GM20000 (cell line): ENCODE results near the gene DENND1A.
"Not testable (repeated sequence)": the region's sequence is repeated elsewhere in the genome, so short reads cannot be mapped to it uniquely, and the experiment has no call there.

Source experiments
- DNase-seq: peaks from one replicate; pipeline ENCODE4 v3.0.0; 2012; ENCODE audit warnings: low spot score
- TF ChIP-seq, protein P1 (sequence below): IDR thresholded peaks from 2 replicates; pipeline ENCODE4 v1.5.1; 2012; ENCODE audit warnings: mild to moderate bottlenecking, control low read depth; ENCODE audit errors: extremely low read depth, missing control alignments

Gene DENND1A

DNA sequence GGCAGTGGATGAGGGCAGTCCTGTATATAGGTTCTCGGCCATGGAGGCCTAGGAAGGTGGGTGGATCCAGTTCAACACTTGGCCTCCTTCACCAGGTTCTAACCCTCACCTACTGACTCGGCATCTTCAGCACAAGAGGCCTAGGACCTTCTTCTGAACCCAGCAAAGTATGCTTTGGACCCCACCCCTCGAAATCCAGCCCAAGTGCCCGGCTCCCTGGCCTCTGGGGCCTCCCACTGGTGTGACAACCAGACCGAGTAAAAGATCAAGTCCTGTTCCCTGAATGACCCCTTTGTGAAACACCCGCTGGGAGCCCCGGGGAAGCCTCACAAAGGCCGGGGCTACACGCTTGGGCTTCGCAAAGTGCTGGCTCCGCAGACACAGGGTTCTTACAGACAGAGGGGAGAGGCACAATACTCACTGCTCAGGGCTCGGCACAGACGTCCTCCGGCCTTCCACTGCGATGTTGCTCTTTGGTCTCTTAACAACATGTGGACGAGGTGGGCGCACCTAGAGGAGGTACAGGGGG is 526.9 kb downstream of the DENND1A start:
- DNase-seq = no peak
- TF ChIP-seq, protein P1, sequence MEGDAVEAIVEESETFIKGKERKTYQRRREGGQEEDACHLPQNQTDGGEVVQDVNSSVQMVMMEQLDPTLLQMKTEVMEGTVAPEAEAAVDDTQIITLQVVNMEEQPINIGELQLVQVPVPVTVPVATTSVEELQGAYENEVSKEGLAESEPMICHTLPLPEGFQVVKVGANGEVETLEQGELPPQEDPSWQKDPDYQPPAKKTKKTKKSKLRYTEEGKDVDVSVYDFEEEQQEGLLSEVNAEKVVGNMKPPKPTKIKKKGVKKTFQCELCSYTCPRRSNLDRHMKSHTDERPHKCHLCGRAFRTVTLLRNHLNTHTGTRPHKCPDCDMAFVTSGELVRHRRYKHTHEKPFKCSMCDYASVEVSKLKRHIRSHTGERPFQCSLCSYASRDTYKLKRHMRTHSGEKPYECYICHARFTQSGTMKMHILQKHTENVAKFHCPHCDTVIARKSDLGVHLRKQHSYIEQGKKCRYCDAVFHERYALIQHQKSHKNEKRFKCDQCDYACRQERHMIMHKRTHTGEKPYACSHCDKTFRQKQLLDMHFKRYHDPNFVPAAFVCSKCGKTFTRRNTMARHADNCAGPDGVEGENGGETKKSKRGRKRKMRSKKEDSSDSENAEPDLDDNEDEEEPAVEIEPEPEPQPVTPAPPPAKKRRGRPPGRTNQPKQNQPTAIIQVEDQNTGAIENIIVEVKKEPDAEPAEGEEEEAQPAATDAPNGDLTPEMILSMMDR = no peak

DNA sequence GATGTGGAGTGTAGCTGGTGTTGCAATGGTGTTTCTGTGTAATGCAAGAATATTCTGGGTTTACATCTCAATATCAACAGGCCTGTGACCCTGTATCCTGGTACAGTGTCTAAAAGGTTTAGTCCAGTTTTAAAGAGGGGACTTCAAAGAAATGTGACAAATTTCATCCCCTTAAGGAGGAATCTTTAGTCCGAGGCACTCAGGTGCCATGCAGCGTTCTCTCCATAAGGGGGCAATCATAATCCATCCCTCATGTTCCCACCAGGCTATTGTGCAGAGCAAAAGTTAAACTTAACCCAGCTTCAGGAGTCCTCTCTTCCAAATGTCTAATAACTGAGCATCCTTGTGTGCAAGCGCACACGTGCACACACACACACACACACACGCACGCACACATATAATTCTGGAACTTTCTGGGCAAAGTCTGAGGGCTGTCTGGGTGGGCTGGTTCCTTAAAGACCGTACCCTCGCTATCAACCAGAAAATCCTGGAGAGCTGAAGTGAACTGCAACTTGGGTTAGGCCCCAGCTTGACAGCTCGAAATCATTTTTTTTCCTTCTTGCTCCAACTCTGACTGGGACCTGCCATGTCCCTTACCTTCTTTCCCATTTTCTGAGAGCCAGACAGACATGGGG is 527.9 kb downstream of the DENND1A start:
- peak; percentile 61 for DNase-seq
- TF ChIP-seq, protein P1 = peak; percentile 30

DNA sequence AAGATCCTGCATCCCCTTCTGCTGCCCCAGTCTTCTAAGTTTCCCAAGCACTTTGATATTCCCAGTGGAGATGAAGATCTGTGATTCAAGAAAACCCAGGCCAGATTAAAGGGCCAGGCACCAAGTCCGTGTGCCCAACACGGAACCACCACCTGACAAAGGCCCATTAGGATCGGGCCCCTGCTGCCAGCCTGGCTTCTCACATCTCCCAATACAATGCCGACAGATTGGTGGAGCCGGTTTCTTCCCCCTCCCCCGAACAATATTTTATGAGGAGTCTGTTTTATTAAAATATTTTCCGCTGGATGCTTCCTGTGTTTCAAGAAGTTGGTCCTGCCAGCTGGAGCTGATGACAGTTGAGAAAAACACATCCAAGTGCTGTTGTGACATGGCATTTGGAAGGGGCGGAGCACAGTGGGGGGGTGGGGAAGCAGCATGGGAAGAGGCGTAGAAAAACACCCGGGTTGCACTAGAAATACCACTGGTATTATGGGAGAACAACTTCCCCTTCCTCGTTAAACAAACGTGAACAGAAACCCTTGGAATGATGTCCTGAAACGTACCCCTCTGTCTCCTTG is 528.9 kb downstream of the DENND1A start:
- no peak for DNase-seq
- TF ChIP-seq, protein P1 = no peak

DNA sequence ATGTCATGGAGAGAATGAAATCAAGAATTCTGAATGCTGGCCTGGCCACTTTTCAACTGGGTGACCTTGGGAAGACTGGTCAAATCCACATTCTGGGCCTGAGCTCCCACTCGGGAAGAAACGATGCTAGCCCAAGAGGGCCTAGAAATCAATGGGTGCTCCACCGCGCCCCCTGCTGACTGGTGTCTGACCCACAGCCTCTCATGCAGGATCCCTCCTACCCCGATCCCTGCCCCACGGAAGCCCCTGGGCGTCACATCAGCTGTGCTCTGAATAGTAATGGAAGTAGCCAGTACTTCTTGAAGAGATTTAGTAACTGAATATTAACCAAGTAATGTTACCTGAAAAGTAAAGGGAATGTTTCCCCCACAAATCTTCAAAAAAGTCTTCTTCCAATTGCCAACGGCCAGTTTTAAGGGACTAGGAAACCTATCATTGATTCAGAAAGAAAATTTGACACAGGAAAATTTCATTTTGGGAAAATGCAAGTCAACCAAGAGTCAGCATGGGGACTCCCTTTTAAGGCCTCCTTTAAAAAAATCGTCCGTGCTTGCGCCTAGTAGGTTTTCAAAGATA is 530.0 kb downstream of the DENND1A start:
- DNase-seq = peak; percentile 50
- TF ChIP-seq, protein P1 = peak; percentile 34

DNA sequence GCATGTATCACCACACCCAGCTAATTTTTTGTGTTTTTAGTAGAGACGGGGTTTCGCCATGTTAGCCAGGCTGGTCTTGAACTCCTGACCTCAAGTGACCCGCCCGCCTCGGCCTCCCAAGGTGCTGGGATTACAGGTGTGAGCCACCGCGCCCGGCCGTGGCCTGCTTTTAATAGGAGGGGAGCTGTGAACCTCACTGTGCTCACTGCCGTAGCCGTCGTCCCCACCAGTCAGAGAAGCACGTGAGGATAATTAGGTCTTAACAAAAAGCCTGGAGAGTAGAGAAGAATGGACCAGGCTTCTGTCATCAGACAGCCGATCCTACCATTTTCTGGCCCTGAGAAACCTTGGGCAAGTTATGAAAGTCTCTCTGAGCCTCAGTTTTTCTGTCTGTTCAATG is 531.0 kb downstream of the DENND1A start:
- DNase-seq = not testable (repeated sequence)

DNA sequence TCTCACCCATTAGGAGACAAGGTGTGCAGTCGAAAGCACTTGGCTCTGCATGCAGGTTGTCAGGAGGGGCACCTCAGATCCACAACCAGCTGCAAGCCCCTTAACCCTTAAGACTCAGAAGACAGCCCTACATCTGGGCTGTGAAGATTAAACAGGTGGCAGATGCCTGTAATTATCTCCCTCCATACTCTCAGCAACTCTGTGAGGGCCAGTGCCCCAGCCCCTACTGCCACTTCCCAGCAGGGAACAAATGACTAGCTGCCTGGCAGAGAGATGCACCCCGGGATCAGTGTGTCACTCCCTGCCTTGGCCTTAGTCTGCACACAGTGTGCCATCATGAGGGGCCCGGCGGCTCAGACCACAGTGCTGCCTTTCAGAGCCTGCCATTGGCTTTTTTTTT is 532.0 kb downstream of the DENND1A start:
- no peak for DNase-seq
- TF ChIP-seq, protein P1 = no peak

DNA sequence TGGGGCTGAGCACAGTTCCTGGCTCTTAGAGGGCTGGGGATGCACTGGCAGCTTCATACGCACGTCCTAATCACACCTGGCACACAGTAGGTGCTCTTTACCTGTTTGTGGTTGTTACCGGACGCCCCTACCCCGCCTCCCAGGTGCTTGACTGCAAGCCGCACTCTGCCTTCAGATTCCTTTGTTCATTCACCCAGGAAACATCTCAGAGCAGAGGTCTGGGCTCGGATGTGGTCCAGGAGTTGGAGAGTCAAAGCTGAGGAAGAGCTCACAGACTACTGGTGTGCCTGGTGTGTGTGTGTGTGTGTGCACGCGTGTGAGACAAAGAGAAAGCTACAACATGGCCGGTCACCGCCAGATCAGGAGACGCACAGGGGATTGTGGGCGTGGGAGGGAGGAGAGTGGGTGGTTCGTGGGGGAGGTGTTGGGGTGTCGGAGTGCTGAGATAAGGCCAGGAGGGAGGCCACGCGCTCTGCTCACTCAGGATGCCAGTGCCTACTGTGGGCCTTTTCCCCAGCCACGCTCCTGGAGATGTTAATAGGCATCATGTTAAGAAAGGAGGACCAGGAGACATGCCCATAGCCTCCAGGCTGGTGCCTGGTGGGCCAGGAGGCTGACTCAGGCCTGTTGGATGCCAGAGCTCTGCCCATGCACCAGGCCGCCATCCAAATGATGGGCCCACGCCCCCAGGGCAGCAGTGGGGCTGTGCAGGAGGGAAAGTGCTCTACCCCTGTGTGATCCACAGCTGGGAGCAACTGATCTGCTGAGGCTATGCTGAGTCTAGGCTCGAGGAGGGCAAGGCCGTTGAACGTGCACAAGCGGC is 534.0 kb downstream of the DENND1A start:
- TF ChIP-seq, protein P1 = no peak
- no peak for DNase-seq
